HEK293 (cell line): Measurements from ENCODE around the gene MYO18B.

Source experiments
- ATF2 ChIP-seq: fragments of 450-650 bp; formaldehyde crosslinking; IDR thresholded peaks from 2 replicates; pipeline ENCODE4 v1.5.1; 2016; ENCODE audit warnings: missing biosample characterization, missing genetic modification characterization, low read depth
- BCL11B ChIP-seq: fragments of 450-650 bp; formaldehyde crosslinking; IDR thresholded peaks from 2 replicates; pipeline ENCODE4 v1.5.1; 2016; ENCODE audit warnings: low read depth, missing biosample characterization, missing genetic modification characterization
- PBX3 ChIP-seq: sonication (generic); formaldehyde crosslinking; IDR thresholded peaks from 2 replicates; pipeline ENCODE4 v1.8.1; 2022; ENCODE audit warnings: mild to moderate bottlenecking, moderate library complexity, missing genetic modification reagents
- TCF7L2 ChIP-seq: IDR thresholded peaks from 2 replicates; pipeline ENCODE4 v1.6.1; 2011; ENCODE audit warnings: low read depth, mild to moderate bottlenecking, inconsistent platforms, low read length, moderate library complexity, borderline replicate concordance
- ZBTB44 ChIP-seq: fragments of 450-650 bp; IDR thresholded peaks from 2 replicates; pipeline ENCODE4 v1.5.1; 2018; ENCODE audit warnings: missing biosample characterization, mild to moderate bottlenecking, missing genetic modification characterization
- ZEB2 ChIP-seq: fragments of 450-650 bp; formaldehyde crosslinking; IDR thresholded peaks from 2 replicates; pipeline ENCODE4 v1.5.1; 2016; ENCODE audit warnings: missing biosample characterization, missing genetic modification characterization
- ZFP3 ChIP-seq: fragments of 450-650 bp; formaldehyde crosslinking; IDR thresholded peaks from 2 replicates; pipeline ENCODE4 v1.5.1; 2016; ENCODE audit warnings: low read depth, missing biosample characterization, missing genetic modification characterization
- ZNF2 ChIP-seq: fragments of 450-650 bp; formaldehyde crosslinking; IDR thresholded peaks from 2 replicates; pipeline ENCODE4 v1.5.1; 2016; ENCODE audit warnings: missing biosample characterization, missing genetic modification characterization
- ZNF274 ChIP-seq, 2 experiments: fragments of 200-500 bp in 1 of 2; fragments of 450-650 bp in 1 of 2; sonication (Bioruptor generic) in 1 of 2; formaldehyde crosslinking in 1 of 2; IDR thresholded peaks; 2 replicates each; pipeline versions ENCODE4 v1.5.1 to v1.6.1; 2014 to 2016; ENCODE audit warnings: borderline replicate concordance in 1 of 2, inconsistent platforms in 1 of 2, low read length in 1 of 2, missing biosample characterization in 1 of 2, missing genetic modification characterization in 1 of 2
- ZNF449 ChIP-seq: fragments of 450-650 bp; formaldehyde crosslinking; IDR thresholded peaks from 2 replicates; pipeline ENCODE4 v1.5.1; 2017; ENCODE audit warnings: missing biosample characterization, mild to moderate bottlenecking, missing genetic modification characterization, moderate library complexity
- ZNF48 ChIP-seq: fragments of 450-650 bp; formaldehyde crosslinking; IDR thresholded peaks from 2 replicates; pipeline ENCODE4 v1.5.1; 2016; ENCODE audit warnings: missing biosample characterization, missing genetic modification characterization

DNA sequence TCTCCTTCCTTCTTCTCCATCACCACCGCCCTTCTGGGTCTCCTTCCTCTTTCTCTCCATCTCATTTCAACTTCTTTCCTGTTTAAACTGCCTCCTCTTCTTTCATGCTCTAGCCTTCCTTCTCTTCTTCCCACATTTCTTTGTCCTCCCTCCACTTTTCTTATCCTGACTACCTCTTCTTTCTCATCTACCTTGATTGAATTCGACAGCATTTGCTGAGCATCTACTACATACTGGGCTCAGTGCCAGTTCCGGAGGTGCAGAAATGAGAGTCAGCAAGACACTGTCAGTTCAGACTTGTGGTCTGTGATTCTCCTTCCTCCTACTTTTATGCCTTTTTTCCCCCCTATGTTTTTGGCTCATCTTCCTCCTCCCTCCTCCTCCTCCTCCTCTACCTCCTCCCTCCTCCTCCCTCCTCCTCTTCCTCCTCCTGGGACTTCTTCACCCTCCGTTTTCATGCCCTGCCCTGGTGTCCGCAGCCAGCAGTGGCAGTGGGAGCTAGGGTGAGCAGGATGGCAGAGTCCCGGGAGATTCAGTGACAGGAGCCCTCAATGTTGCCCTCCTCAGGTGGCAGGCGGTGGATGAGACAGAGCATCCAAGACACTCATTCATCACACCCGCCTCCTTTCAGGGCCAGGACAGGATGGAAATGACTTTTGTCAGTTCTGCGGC, 281.3 kb downstream of the MYO18B start:
- TF ChIP-seq PBX3 (CRISPR knock-in tag) (no peak), ZFP3 (tag by site-specific recombination) (no peak), ZBTB44 (tag by site-specific recombination) (no peak), ZNF2 (tag by site-specific recombination) (no peak), BCL11B (tag by site-specific recombination) (no peak), ZNF449 (tag by site-specific recombination) (no peak), ZNF48 (tag by site-specific recombination) (no peak), ATF2 (tag by site-specific recombination) (no peak), ZEB2 (no peak), ZNF274 (IDR thresholded peaks at IDR 0.05; ENCODE audit: low read length) (no peak), ZNF274 (tag by site-specific recombination; IDR thresholded peaks at IDR 0.05; ENCODE audit: borderline replicate concordance) (no peak), TCF7L2 (no peak)
